ENCODE measurements around the gene ADRA1B. TPM values are rescaled to one million over a fixed set of nuclear protein-coding genes. Genes with fewer than 3 reads are reported as not detected.

The ADRA1B gene
- total RNA-seq, 2 experiments from 2014 or later: not detected

DNA sequence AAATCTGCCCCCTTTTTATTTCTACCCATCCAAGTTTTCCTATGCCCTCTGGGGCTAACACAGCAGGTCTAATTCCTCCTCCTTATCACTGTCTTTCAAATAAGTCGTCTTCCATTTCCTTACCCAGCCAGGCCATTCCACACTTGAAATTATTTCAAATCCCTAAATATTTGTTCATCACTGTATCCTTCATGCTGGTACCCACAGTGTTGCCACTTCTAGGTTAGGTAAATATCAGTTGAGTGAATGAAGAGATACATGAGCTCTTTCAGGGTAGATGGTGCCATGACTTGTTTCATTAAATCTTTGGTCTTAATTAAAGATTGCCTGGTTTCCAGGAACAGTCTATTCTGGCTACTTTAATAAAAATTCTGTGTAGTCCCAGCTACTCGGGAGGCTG, 35.6 kb upstream of the ADRA1B start:
- Mint-ChIP-seq H3K27ac (no peak overlapping the region), H3K4me1 (ENCODE audit: low read depth) (no peaks in the 10 kb centered on the region), H3K27me3 (peaks cover 27% of the 10 kb centered on the region), H3K9me3 (no peaks in the 10 kb centered on the region), H3K36me3 (ENCODE audit: low read depth) (no peaks in the 10 kb centered on the region), H3K4me3 (no peak overlapping the region)
- ChIA-PET POLR2A (no interaction called here), CTCF (no interaction called here)
- intact Hi-C loops (cut with DNase I, micrococcal nuclease): no loop called here
- Histone ChIP-seq H3K4me1 (ENCODE audit: insufficient read depth, low read length) (no peaks in the 10 kb centered on the region), H3K36me3 (ENCODE audit: insufficient read depth, low read length) (no peaks in the 10 kb centered on the region), H3K4me3 (ENCODE audit: low read length) (no peak overlapping the region), H3K27me3 (ENCODE audit: control insufficient read depth in 1 of 2, insufficient read depth in 2 of 2, low read length in 2 of 2) (peaks cover 8 to 14% of the 10 kb centered on the region in 2 experiments), H3K9me3 (ENCODE audit: control insufficient read depth in 1 of 2, insufficient read depth in 1 of 2, low read length in 2 of 2) (no peaks in the 10 kb centered on the region), H3K27ac (ENCODE audit: low read depth in 1 of 2, low read length in 2 of 2) (no peak overlapping the region)
- ATAC-seq (ENCODE audit: poor library complexity) (no peak), DNase-seq (no peak)
- TF ChIP-seq, protein P1, sequence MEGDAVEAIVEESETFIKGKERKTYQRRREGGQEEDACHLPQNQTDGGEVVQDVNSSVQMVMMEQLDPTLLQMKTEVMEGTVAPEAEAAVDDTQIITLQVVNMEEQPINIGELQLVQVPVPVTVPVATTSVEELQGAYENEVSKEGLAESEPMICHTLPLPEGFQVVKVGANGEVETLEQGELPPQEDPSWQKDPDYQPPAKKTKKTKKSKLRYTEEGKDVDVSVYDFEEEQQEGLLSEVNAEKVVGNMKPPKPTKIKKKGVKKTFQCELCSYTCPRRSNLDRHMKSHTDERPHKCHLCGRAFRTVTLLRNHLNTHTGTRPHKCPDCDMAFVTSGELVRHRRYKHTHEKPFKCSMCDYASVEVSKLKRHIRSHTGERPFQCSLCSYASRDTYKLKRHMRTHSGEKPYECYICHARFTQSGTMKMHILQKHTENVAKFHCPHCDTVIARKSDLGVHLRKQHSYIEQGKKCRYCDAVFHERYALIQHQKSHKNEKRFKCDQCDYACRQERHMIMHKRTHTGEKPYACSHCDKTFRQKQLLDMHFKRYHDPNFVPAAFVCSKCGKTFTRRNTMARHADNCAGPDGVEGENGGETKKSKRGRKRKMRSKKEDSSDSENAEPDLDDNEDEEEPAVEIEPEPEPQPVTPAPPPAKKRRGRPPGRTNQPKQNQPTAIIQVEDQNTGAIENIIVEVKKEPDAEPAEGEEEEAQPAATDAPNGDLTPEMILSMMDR (IDR thresholded peaks at IDR 0.05): no peak

DNA sequence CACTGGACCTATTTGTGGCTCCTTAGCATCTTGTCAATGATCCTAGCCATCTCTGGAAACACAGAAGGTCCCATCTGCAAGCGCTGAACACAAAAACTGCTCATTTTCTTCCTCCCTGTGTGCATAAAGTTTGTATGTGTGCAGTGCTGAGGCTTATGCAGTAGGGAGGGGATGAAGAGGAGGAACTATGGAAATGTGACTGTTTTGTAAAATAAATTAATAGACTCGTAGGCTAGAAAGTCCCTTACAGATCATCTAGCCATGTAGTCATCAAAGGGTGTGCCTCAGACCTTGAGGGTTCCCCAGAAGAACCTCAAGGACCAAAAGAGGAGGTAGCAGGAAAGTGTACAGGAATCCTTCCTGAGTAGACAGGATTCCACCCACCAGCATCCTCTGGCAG, 34.3 kb upstream of the ADRA1B start:
- H3K4me3 ChIP-seq (ENCODE audit: low read length): no peak overlapping the region
- Mint-ChIP-seq H3K36me3 (ENCODE audit: low read depth) (no peaks in the 10 kb centered on the region), H3K9me3 (no peaks in the 10 kb centered on the region), H3K4me3 (no peak overlapping the region), H3K4me1 (ENCODE audit: low read depth) (no peaks in the 10 kb centered on the region), H3K27me3 (peaks cover 24% of the 10 kb centered on the region), H3K27ac (no peak overlapping the region)
- ATAC-seq (ENCODE audit: poor library complexity) (no peak), DNase-seq (no peak)
- H3K27me3 ChIP-seq (ENCODE audit: control insufficient read depth in 1 of 2, insufficient read depth in 2 of 2, low read length in 2 of 2): peaks cover 8 to 12% of the 10 kb centered on the region in 2 experiments
- TF ChIP-seq, protein P1 (IDR thresholded peaks at IDR 0.05): no peak
- POLR2A ChIA-PET: no interaction called here
- intact Hi-C loops (cut with DNase I, micrococcal nuclease): no loop called here
- CTCF ChIA-PET: no interaction called here
- no peaks in the 10 kb centered on the region for H3K9me3 ChIP-seq (ENCODE audit: control insufficient read depth in 1 of 2, insufficient read depth in 1 of 2, low read length in 2 of 2)
- H3K36me3 ChIP-seq (ENCODE audit: insufficient read depth, low read length): no peaks in the 10 kb centered on the region
- H3K4me1 ChIP-seq (ENCODE audit: insufficient read depth, low read length): no peaks in the 10 kb centered on the region
- H3K27ac ChIP-seq (ENCODE audit: low read depth in 1 of 2, low read length in 2 of 2): no peak overlapping the region

GRCh38 chr5:159883522-159883950, 32.7 kb upstream of the ADRA1B start:
- ChIA-PET CTCF (no interaction called here), POLR2A (no interaction called here)
- Mint-ChIP-seq H3K4me1 (ENCODE audit: low read depth) (no peaks in the 10 kb centered on the region), H3K27me3 (peaks cover 21% of the 10 kb centered on the region), H3K9me3 (no peaks in the 10 kb centered on the region), H3K27ac (no peak overlapping the region), H3K36me3 (ENCODE audit: low read depth) (no peaks in the 10 kb centered on the region), H3K4me3 (no peak overlapping the region)
- Histone ChIP-seq H3K9me3 (ENCODE audit: control insufficient read depth in 1 of 2, insufficient read depth in 1 of 2, low read length in 2 of 2) (no peaks in the 10 kb centered on the region), H3K36me3 (ENCODE audit: insufficient read depth, low read length) (no peaks in the 10 kb centered on the region), H3K4me3 (ENCODE audit: low read length) (no peak overlapping the region), H3K4me1 (ENCODE audit: insufficient read depth, low read length) (no peaks in the 10 kb centered on the region), H3K27me3 (ENCODE audit: control insufficient read depth in 1 of 2, insufficient read depth in 2 of 2, low read length in 2 of 2) (peaks cover 8% of the 10 kb centered on the region in 2 experiments), H3K27ac (ENCODE audit: low read depth in 1 of 2, low read length in 2 of 2) (no peak overlapping the region)
- intact Hi-C loops (cut with DNase I, micrococcal nuclease): no loop called here
- no peak for ATAC-seq (ENCODE audit: poor library complexity)
- TF ChIP-seq, protein P1 (IDR thresholded peaks at IDR 0.05): no peak
- DNase-seq: no peak
